MM.1S (cell line): ENCODE data around the gene AMPH.

Experiments
- DNase-seq: peaks from one replicate; pipeline ENCODE4 v3.0.0-alpha.2; 2015
- H2AFZ ChIP-seq: fragments of 300-600 bp; sonication (generic); 2 replicates; pipeline ENCODE4 v1.6.0; 2016; ENCODE audit warnings: antibody characterized with exemption, low read length
- H3F3A ChIP-seq: fragments of 300-600 bp; sonication (generic); 2 replicates; pipeline ENCODE4 v1.6.1; 2016; ENCODE audit warnings: mild to moderate bottlenecking, antibody characterized with exemption, low read length, moderate library complexity, mixed read lengths; ENCODE audit not compliant: insufficient read depth
- H3K27ac ChIP-seq: fragments of 300-600 bp; sonication (generic); 2 replicates; pipeline ENCODE4 v1.5.1; 2016; ENCODE audit warnings: mild to moderate bottlenecking, low read length
- H3K27me3 ChIP-seq: fragments of 300-600 bp; sonication (generic); replicated peaks from 2 replicates; pipeline ENCODE4 v1.6.0; 2016; ENCODE audit warnings: low read length; ENCODE audit not compliant: insufficient read depth
- H3K36me3 ChIP-seq: fragments of 300-600 bp; sonication (generic); replicated peaks from 2 replicates; pipeline ENCODE4 v1.6.1; 2016; ENCODE audit warnings: mild to moderate bottlenecking, low read length, mixed read lengths; ENCODE audit not compliant: insufficient read depth
- H3K4me1 ChIP-seq: fragments of 300-600 bp; sonication (generic); 2 replicates; pipeline ENCODE4 v1.6.1; 2016; ENCODE audit warnings: low read length, mixed read lengths
- H3K4me2 ChIP-seq: fragments of 300-600 bp; sonication (generic); 2 replicates; pipeline ENCODE4 v1.6.0; 2016; ENCODE audit warnings: low read depth, low read length
- H3K4me3 ChIP-seq: fragments of 300-600 bp; sonication (generic); 2 replicates; pipeline ENCODE4 v1.5.1; 2016; ENCODE audit warnings: low read length, mixed read lengths
- H3K79me2 ChIP-seq: fragments of 300-600 bp; sonication (generic); 2 replicates; pipeline ENCODE4 v1.6.1; 2016; ENCODE audit warnings: mixed run types, low read length, mixed read lengths
- H3K9ac ChIP-seq: fragments of 300-600 bp; sonication (generic); 2 replicates; pipeline ENCODE4 v1.6.1; 2016; ENCODE audit warnings: low read length, mixed read lengths
- H3K9me2 ChIP-seq: fragments of 300-600 bp; sonication (generic); replicated peaks from 2 replicates; pipeline ENCODE4 v1.6.1; 2016; ENCODE audit warnings: mild to moderate bottlenecking, low read length, mixed read lengths; ENCODE audit not compliant: insufficient read depth
- H3K9me3 ChIP-seq: fragments of 300-600 bp; sonication (generic); replicated peaks from 2 replicates; pipeline ENCODE4 v1.6.1; 2016; ENCODE audit warnings: mild to moderate bottlenecking, low read length, mixed read lengths; ENCODE audit not compliant: insufficient read depth
- H4K20me1 ChIP-seq: fragments of 300-600 bp; sonication (generic); 2 replicates; pipeline ENCODE4 v1.6.1; 2016; ENCODE audit warnings: mild to moderate bottlenecking, low read length, moderate library complexity, mixed read lengths; ENCODE audit not compliant: insufficient read depth
- CTCF ChIP-seq: fragments of 300-600 bp; sonication (generic); IDR thresholded peaks from 2 replicates; pipeline ENCODE4 v1.5.1; 2016; ENCODE audit warnings: antibody characterized with exemption, low read length, mixed read lengths
- EZH2 ChIP-seq: fragments of 300-600 bp; sonication (generic); optimal IDR thresholded peaks from 2 replicates; pipeline ENCODE3; 2017; ENCODE audit warnings: low read depth, mild to moderate bottlenecking, antibody characterized with exemption, low read length, mixed read lengths
- EZH2phosphoT487 ChIP-seq: fragments of 300-600 bp; sonication (generic); IDR thresholded peaks from 2 replicates; pipeline ENCODE4 v1.6.1; 2018; ENCODE audit warnings: antibody characterized with exemption, low read length

The AMPH gene

GRCh38 chr7:38369816-38370493, 261.2 kb downstream of the AMPH start:
- no peak for TF ChIP-seq EZH2
- TF ChIP-seq CTCF = peak; percentile 95
- no peak for TF ChIP-seq EZH2phosphoT487
- Histone ChIP-seq H3K4me2 (peak overlapping the region; percentile 39; the same call in 1 of the 2 replicates), H3K4me1 (peaks cover 41% of the 10 kb centered on the region), H3K27ac (peak overlapping the region; percentile 30; the same call in 1 of the 2 replicates), H4K20me1 (peaks cover 4% of the 10 kb centered on the region; the same call in 1 of the 2 replicates), H3K4me3 (no peak overlapping the region), H2AFZ (no peak overlapping the region), H3K36me3 (no peaks in the 10 kb centered on the region), H3K79me2 (peaks cover 58% of the 10 kb centered on the region), H3K9ac (no peak overlapping the region), H3K9me2 (no peaks in the 10 kb centered on the region), H3F3A (peaks cover 26% of the 10 kb centered on the region), H3K27me3 (no peaks in the 10 kb centered on the region), H3K9me3 (no peaks in the 10 kb centered on the region)
- DNase-seq = peak; percentile 81

GRCh38 chr7:38368191-38368605, 263.0 kb downstream of the AMPH start:
- H4K20me1 ChIP-seq = no peaks in the 10 kb centered on the region
- H3K4me2 ChIP-seq = peak overlapping the region; percentile 53
- peaks cover 26% of the 10 kb centered on the region for H3F3A ChIP-seq
- H3K9me2 ChIP-seq = no peaks in the 10 kb centered on the region
- no peak overlapping the region for H3K4me3 ChIP-seq
- peaks cover 63% of the 10 kb centered on the region for H3K79me2 ChIP-seq
- peak; percentile 78 for DNase-seq
- TF ChIP-seq EZH2phosphoT487 = no peak
- TF ChIP-seq CTCF = peak; percentile 91
- no peaks in the 10 kb centered on the region for H3K9me3 ChIP-seq
- H2AFZ ChIP-seq = no peak overlapping the region
- H3K36me3 ChIP-seq = no peaks in the 10 kb centered on the region
- no peaks in the 10 kb centered on the region for H3K27me3 ChIP-seq
- H3K27ac ChIP-seq = peak overlapping the region; percentile 72; the same call in 1 of the 2 replicates
- H3K4me1 ChIP-seq = peaks cover 45% of the 10 kb centered on the region
- no peak overlapping the region for H3K9ac ChIP-seq

- Histone ChIP-seq H3K4me1 (peaks cover 51% of the 10 kb centered on the region), H3K9ac (peak overlapping the region; percentile 7; the same call in 1 of the 2 replicates), H3K79me2 (peaks cover 66% of the 10 kb centered on the region)
Observed at GRCh38 chr7:38367301-38367890, 263.8 kb downstream of the AMPH start.

More at GRCh38 chr7:38367301-38367890, 263.8 kb downstream of the AMPH start:
- H3K9me2 ChIP-seq = no peaks in the 10 kb centered on the region
- 0 out of 2 replicates have a peak overlapping the region, but pooled peaks have one; percentile 2 for H3K4me3 ChIP-seq
- peak overlapping the region; percentile 71 for H3K4me2 ChIP-seq
- DNase-seq = peak; percentile 80
- H3K27me3 ChIP-seq = no peaks in the 10 kb centered on the region
- H3F3A ChIP-seq = peaks cover 32% of the 10 kb centered on the region
- H4K20me1 ChIP-seq = no peaks in the 10 kb centered on the region
- H3K27ac ChIP-seq = peak overlapping the region; percentile 72
- no peaks in the 10 kb centered on the region for H3K36me3 ChIP-seq
- no peak for TF ChIP-seq CTCF
- TF ChIP-seq EZH2 = no peak
- no peak for TF ChIP-seq EZH2phosphoT487
- no peaks in the 10 kb centered on the region for H3K9me3 ChIP-seq
- H2AFZ ChIP-seq = no peak overlapping the region
